ENCODE results near the gene DOCK4.

DNA sequence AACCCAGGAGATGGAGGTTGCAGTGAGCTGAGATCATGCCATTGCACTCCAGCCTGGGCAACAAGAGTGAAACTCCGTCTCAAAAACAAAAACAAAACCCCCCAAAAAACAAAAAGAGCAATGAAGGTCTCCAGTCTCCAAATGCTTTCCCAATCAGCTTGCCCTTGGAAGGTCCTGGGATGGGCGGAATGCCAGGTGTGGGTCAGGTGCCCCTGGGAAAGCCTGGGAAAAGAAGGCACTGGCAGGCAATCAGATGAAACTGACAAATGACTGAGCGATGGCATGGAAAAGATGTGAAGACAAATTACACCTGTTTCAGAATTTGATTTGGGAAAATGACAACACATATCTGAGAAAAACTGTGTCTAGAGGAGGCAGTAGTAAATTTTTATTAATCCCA lies 433.5 kb downstream of the DOCK4 start:
- TF ChIP-seq EZH2phosphoT487 (conservative IDR thresholded peaks at IDR 0.05; ENCODE audit: low read length) = no peak
- no peak for TF ChIP-seq CTCF (IDR thresholded peaks at IDR 0.05; ENCODE audit: insufficient read depth, low read length, poor library complexity, severe bottlenecking)
